Measurements from ENCODE around the gene NCOA1. TPM values are rescaled to one million over a fixed set of nuclear protein-coding genes. Genes with fewer than 3 reads are reported as not detected.
"Not testable (repeated sequence)": the region's sequence is repeated elsewhere in the genome, so short reads cannot be mapped to it uniquely, and the experiment has no call there.

Gene NCOA1
- total and polyA plus RNA-seq, 4 donors, result 6.5 to 26.6 (median 16.3) TPM

GRCh38 chr2:24580561-24580960 lies 89.5 kb downstream of the NCOA1 start (continued):
- TF ChIP-seq NR2F2 (IDR thresholded peaks at IDR 0.05) (no peak), SP1 (IDR thresholded peaks at IDR 0.05) (no peak), HNF4A (conservative IDR thresholded peaks at IDR 0.05) (no peak), HNF4G (IDR thresholded peaks at IDR 0.05) (no peak), MAX (IDR thresholded peaks at IDR 0.05) (no peak)

- not testable (repeated sequence) for H3K9ac ChIP-seq (ENCODE audit: low read depth in 1 of 2, low read length in 2 of 2); H3K4me1 ChIP-seq (ENCODE audit: control insufficient read depth in 4 of 4, insufficient read depth in 4 of 4, low read length in 3 of 4); DNase-seq (ENCODE audit: low spot score); H3K27ac ChIP-seq (ENCODE audit: low read depth in 1 of 2, low read length in 2 of 2); H3K27me3 ChIP-seq (ENCODE audit: control insufficient read depth in 4 of 4, insufficient read depth in 4 of 4, low read length in 3 of 4); H3K9me3 ChIP-seq (ENCODE audit: control insufficient read depth in 4 of 4, low read length in 3 of 4); H3K4me3 ChIP-seq (ENCODE audit: low read depth in 1 of 3, low read length in 3 of 3); H3K36me3 ChIP-seq (ENCODE audit: control insufficient read depth in 4 of 4, insufficient read depth in 3 of 4, low read depth in 1 of 4, low read length in 3 of 4)
- 93% methylated on average over 1 of the region's 1 CpG for WGBS
Measured at GRCh38 chr2:24581971-24582370, 90.9 kb downstream of the NCOA1 start.

- Histone ChIP-seq H3K9ac (ENCODE audit: low read depth in 1 of 2, low read length in 2 of 2) (no peak overlapping the region), H3K36me3 (ENCODE audit: control insufficient read depth in 4 of 4, insufficient read depth in 3 of 4, low read depth in 1 of 4, low read length in 3 of 4) (peaks cover 0 to 6% (median 1%) of the 10 kb centered on the region in 4 donors), H3K9me3 (ENCODE audit: control insufficient read depth in 4 of 4, low read length in 3 of 4) (no peaks in the 10 kb centered on the region), H3K27me3 (ENCODE audit: control insufficient read depth in 4 of 4, insufficient read depth in 4 of 4, low read length in 3 of 4) (no peaks in the 10 kb centered on the region), H3K27ac (ENCODE audit: low read depth in 1 of 2, low read length in 2 of 2) (no peak overlapping the region), H3K4me1 (ENCODE audit: control insufficient read depth in 4 of 4, insufficient read depth in 4 of 4, low read length in 3 of 4) (peaks cover 0 to 2% (median 0%) of the 10 kb centered on the region in 4 donors), H3K4me3 (ENCODE audit: low read depth in 1 of 3, low read length in 3 of 3) (no peak overlapping the region)
- no peak for DNase-seq (ENCODE audit: low spot score)
- TF ChIP-seq FOXA1 (IDR thresholded peaks at IDR 0.05), result no peak
- TF ChIP-seq YY1 (IDR thresholded peaks at IDR 0.05), result no peak
- TF ChIP-seq REST (IDR thresholded peaks at IDR 0.05), result no peak
- TF ChIP-seq HNF4G (IDR thresholded peaks at IDR 0.05), result no peak
- no peak for TF ChIP-seq EGR1 (IDR thresholded peaks at IDR 0.05; ENCODE audit: low read depth in 2 of 2)
- TF ChIP-seq NR2F2 (IDR thresholded peaks at IDR 0.05), result no peak
- TF ChIP-seq JUND (IDR thresholded peaks at IDR 0.05), result no peak
- TF ChIP-seq HNF4A (conservative IDR thresholded peaks at IDR 0.05), result no peak
- TF ChIP-seq RXRA (IDR thresholded peaks at IDR 0.05), result no peak
- TF ChIP-seq FOXA2 (IDR thresholded peaks at IDR 0.05), result no peak
- TF ChIP-seq TAF1 (conservative IDR thresholded peaks at IDR 0.05), result no peak
- TF ChIP-seq SP1 (IDR thresholded peaks at IDR 0.05), result no peak
- no peak for TF ChIP-seq GABPA (IDR thresholded peaks at IDR 0.05 in 1 of 2, conservative IDR thresholded peaks at IDR 0.05 in 1 of 2)
- no peak for TF ChIP-seq MAX (IDR thresholded peaks at IDR 0.05)
- TF ChIP-seq CTCF (IDR thresholded peaks at IDR 0.05; ENCODE audit: low read depth, low read length, missing input control), result no peak
- TF ChIP-seq RAD21 (IDR thresholded peaks at IDR 0.05), result no peak
- TF ChIP-seq ZBTB33 (IDR thresholded peaks at IDR 0.05), result no peak
- TF ChIP-seq ATF3 (IDR thresholded peaks at IDR 0.05), result no peak
- WGBS, result 83% methylated on average over 3 of the region's 3 CpGs
Measured at GRCh38 chr2:24586955-24587354, 95.9 kb downstream of the NCOA1 start.

All from liver (tissue), 9 donors.